ENCODE results near the gene SDHC.
A peak's percentile ranks its signal among the peaks of the same experiment; 100 is the strongest.
"Not testable (repeated sequence)": the region's sequence is repeated elsewhere in the genome, so short reads cannot be mapped to it uniquely, and the experiment has no call there.

The SDHC gene

GRCh38 chr1:161311595-161312181 lies 2.5 kb upstream of the SDHC start:
- no peak for DNase-seq

GRCh38 chr1:161313554-161314200 lies 504 bp upstream of the SDHC start:
- DNase-seq, result no peak

DNA sequence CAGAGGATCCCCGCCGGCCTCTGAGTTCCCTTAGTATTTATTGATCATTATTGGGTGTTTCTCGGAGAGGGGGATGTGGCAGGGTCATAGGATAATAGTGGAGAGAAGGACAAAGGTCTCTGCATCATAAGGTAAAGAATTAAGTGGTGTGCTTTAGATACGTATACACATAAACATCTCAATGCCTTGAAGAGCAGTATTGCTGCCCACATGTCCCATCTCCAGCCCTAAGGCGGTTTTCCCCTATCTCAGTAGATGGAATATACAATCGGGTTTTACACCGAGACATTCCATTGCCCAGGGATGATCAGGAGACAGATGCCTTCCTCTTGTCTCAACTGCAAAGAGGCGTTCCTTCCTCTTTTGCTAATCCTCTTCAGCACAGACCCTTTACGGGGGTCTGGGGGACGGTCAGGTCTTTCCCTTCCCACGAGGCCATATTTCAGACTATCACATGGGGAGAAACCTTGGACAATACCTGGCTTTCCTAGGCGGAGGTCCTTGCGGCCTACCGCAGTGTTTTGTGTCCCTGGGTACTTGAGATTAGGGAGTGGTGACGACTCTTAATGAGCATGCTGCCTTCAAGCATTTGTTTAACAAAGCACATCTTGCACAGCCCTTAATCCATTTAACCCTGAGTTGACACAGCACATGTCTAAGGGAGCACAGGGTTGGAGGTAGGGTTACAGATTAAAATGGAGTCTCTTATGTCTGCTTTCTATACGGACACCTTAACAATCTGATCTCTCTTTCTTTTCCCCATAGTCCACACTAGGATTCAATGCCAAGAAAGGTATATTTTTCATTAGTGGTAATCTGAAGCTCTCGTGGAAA lies 1.9 kb downstream of the SDHC start:
- not testable (repeated sequence) for DNase-seq

- DNase-seq, result peak; percentile 14
These were observed 9.8 kb downstream of the SDHC start for GRCh38 chr1:161324020-161324419.

DNA sequence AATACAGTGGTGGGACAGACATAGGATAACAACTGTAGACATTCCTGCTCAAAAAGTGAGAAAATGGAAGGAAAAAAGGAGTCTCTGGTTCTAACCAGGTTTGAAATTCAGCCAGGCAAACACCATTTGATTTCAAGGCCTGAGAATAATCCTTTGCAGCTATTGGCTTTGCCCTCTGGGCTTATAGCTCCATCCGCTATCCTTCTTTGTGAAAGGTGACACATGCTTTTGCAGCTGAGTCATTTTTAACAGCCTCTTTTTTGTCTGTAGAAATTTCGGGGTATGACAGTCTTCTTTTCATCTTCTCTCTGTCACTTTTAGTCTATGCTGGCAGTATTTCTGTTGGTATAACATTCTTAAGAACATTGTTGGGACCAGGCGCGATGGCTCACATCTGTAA lies 16.2 kb downstream of the SDHC start:
- DNase-seq, result no peak

- no peak for DNase-seq
These were observed 19.0 kb downstream of the SDHC start for GRCh38 chr1:161333166-161333565.

DNA sequence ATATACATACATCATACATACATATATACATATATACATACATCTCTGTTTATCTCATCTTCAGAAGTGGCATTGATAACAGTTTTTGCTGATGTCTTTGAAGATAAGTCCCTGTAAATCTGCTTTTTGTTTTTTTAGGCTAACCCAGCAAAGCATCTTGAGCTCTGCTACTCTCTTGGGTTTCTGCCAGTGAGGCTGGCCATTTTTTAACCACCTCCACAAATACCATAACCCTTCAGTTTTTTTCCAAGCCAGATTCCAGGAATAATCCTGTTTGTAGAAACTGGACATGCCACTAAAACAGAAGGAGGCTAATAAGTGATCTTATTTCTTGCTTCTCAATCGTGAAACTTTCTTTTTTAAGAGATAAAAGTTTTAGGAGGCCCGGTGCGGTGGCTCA lies 21.6 kb downstream of the SDHC start:
- DNase-seq, result no peak

GRCh38 chr1:161342177-161342576 lies 28.0 kb downstream of the SDHC start:
- DNase-seq, result no peak

- DNase-seq, result no peak
These were observed 28.6 kb downstream of the SDHC start for GRCh38 chr1:161342821-161343220.

DNA sequence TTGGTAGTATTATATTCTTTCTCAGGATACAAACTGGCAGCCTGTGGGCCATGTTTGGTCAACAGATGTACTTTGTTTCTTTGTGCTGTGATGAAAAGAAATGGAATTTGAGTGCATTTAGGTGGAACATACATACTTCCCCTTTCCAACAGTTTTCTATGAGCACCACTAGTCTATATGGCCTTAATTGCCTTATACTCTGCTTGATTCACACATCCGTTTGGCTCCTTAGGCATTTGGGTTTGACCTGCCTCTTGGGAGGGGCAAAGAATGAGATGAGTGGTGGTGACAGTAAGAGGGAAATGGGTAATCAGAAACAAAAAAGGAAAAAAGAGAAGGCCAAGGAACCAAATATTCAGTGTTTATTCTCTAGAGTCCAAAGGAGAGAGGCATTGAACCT lies 36.5 kb downstream of the SDHC start:
- DNase-seq, result no peak

DNA sequence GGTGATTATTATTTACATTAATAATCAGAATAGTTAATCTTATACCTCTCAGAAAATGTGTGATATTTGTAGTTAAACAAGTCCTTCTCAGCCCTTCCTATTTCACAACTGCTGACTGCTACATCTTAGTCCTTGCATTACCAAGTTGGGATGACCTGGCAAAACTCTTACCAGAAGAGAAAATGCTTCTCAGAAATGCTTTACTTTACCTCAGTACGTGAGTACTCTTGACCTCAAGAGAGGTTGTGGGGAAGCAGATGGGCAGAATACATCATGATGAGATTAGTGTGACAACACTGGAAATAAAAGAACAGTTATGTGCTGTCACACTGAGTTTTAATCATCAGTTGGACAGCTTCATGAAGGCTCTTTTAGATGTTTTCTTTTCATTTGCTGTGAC lies 37.3 kb downstream of the SDHC start:
- no peak for DNase-seq

- DNase-seq, result no peak
These were observed 42.9 kb downstream of the SDHC start for GRCh38 chr1:161357073-161357472.

- no peak for DNase-seq
These were observed 45.1 kb downstream of the SDHC start for GRCh38 chr1:161359291-161359690.

DNA sequence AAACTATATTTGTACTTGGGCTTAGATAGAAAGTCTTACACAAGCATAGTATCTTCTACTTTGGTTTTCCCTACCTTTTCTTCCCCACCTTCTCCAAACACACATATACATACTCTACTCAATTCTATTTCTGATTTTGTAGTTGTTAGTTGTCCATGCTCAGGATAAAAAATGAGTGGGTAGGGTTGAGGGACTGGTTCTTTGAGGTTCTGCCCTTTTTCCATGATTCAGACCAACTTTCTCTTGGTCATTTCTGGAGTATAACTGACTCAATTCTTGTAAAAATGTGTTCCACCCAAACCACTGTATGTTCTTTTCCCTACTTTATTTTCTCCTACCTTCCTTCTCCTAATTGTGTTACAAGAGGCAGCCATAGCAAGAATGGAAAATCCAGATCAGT lies 50.2 kb downstream of the SDHC start:
- no peak for DNase-seq

DNA sequence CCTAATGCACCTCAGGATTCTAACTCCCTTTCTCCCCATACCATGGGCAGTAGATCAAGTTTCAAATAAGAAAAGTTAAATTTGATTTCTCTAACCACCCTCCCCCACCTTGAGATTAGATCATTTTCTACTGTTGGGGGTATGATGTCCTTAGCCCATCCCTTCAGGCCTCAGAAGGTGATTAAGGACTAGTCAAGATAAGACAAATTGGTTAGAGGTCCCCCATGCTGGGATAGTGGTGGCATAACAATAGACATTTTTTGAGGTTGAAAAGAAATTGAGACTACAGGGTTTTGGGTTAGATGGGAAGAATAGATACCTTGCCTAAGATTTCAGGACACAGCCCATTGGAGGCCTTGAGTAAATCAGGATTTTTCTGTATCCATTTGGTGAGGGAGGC lies 51.0 kb downstream of the SDHC start:
- DNase-seq, result no peak

- peak; percentile 23 for DNase-seq
These were observed 53.7 kb downstream of the SDHC start, which contains the start of gene CFAP126 for GRCh38 chr1:161367684-161368400. TSS of gene CFAP126 (minus strand) at chr1:161367876. CDS start at chr1:161367868, 8 bp downstream.

DNA sequence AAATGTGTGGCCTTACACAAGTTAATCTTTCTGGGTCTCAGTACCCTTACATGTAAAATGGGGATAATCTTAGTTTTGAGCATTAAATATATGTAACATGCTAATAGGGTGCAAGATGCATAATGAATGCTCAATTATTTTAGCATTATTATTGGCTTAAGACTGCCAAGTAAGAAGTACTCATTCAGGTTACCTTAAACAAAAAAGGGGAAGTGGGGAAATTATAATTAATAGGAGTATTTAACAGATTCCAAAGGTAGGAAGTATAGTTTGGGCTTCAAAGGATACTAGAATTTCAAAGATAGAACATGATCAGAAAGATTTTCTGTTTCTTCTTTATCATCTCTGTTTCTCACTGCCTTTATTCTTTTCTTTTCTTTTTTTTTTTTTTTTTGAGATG lies 59.3 kb downstream of the SDHC start:
- DNase-seq, result no peak

DNA sequence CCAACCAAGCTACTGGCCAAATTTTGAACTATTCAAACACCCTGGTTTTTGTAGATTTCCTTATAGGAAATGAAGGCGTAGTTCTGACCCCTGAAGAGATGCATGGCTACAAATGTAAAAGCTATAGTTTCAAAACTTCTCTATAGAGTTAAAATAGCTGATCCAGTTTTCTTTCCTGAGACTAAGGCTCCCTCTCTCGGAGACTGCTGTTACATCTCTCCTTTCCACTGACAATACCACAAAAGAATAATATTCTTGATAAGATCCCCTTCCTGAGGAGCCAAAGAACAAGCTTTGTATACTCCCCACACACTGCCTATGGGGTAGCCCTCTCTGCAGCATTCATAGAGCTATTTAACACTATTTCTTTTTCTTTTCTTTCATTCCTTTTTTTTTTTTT lies 60.2 kb downstream of the SDHC start:
- DNase-seq, result no peak

- DNase-seq, result no peak
These were observed 63.8 kb downstream of the SDHC start for GRCh38 chr1:161378014-161378413.

DNA sequence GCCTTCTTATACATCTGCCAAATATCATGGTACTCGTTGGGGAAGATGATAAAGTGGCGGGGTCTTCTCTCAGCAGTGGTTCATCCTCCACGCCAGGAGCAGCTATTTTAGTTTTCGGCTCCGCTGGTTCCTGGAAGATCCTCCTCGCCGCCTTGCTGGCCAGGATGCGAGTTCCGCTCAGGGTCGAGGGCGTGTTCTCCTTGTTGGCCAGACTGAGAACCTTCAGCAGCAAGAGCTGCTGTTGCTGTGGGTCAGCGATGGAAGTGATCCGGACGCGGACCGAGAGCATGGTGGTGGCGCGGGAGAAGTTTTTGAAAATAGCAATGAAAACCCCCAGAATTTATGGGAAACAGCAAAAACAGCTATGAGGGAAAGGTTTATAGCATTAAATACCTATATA lies 64.9 kb downstream of the SDHC start:
- DNase-seq, result no peak

DNA sequence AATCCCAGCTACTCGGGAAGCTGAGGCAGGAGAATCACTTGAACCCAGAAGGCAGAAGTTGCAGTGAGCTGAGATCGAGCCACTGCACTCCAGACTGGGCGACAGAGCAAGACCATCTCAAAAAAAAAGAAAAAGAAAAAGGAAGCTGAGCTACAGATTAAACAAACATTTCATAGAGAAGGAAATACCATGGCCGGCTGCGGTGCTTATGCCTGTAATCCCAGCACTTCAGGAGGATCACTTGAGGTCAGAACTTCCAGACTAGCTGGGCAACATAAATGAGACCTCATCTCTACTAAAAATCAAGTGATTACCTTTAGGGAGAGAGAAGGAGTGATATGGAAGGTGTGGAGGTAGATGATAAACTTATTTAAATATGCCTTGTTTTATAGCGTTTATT lies 67.5 kb downstream of the SDHC start:
- DNase-seq, result no peak

DNA sequence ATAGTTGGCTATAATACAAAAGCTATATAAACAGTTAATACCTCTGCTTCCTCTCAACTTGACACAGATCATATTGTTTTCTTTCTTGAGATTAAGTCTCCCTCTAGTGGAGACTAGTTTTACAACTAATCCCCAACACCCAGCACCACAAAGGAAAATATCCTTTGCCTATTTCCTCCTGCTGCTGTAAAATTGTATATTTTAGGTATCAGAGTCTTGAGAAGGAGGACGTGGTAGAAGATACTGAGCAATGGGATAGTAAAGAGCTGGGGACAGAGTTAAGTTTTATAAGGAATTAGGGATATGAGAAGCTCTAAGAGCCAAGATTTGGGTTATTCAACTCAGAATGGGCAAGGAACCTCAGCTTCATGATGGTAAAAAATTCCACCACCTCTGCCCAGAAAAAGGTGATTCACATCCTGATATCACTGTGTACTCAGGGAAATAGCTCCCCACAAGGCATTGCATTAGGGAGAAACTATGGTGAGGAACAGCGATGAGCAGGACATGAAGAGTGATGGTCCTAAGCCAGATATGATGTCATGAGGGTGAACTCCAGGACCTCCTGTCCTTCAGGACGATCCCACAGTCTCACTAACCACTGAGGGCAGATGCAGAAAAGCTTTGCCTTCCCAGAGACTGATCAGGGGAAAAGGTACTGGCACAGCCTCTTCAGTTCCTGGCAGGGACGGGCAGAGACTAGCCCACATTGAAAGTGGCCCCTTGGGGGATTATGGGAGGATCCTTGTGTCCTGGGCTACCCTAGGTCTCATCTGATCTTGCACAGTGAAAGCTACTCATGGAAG lies 68.2 kb downstream of the SDHC start:
- no peak for DNase-seq

GRCh38 chr1:161388639-161389038 lies 74.5 kb downstream of the SDHC start:
- DNase-seq, result no peak
